Duodenal mucosa (tissue), 2 donors: ENCODE measurements around the gene PDZD2.

ENCODE experiments used
- H3K27ac ChIP-seq: one replicate; pipeline ENCODE4 v1.7.0; 2013; ENCODE audit warnings: low read depth, low read length
- H3K27me3 ChIP-seq, 2 donors: one replicate each; pipeline ENCODE4 v1.7.0; 2013; ENCODE audit warnings: low read length in 2 of 2, control low read depth in 1 of 2; ENCODE audit not compliant: insufficient read depth in 2 of 2, control insufficient read depth in 1 of 2
- H3K36me3 ChIP-seq, 2 donors: one replicate each; pipeline ENCODE4 v1.7.0; 2013; ENCODE audit warnings: low read length in 2 of 2, control low read depth in 1 of 2; ENCODE audit not compliant: insufficient read depth in 2 of 2, control insufficient read depth in 1 of 2
- H3K4me1 ChIP-seq, 2 donors: one replicate each; pipeline ENCODE4 v1.7.0; 2013; ENCODE audit warnings: low read length in 2 of 2, control low read depth in 1 of 2; ENCODE audit not compliant: insufficient read depth in 2 of 2, control insufficient read depth in 1 of 2
- H3K4me3 ChIP-seq, 2 donors: one replicate each; pipeline ENCODE4 v1.7.0; 2013; ENCODE audit warnings: low read length in 2 of 2, low read depth in 1 of 2
- H3K9ac ChIP-seq, 2 donors: one replicate each; pipeline ENCODE4 v1.7.0; 2013; ENCODE audit warnings: low read length in 2 of 2, low read depth in 1 of 2
- H3K9me3 ChIP-seq, 2 donors: one replicate each; pipeline ENCODE4 v1.7.0; 2013; ENCODE audit warnings: low read length in 2 of 2, control low read depth in 1 of 2; ENCODE audit not compliant: control insufficient read depth in 1 of 2

The PDZD2 gene

GRCh38 chr5:32018476-32019436 lies 379.8 kb downstream of the PDZD2 start:
- H3K9me3 ChIP-seq: no peaks in the 10 kb centered on the region
- H3K27me3 ChIP-seq: no peaks in the 10 kb centered on the region
- no peak overlapping the region for H3K9ac ChIP-seq
- no peak overlapping the region for H3K4me3 ChIP-seq
- no peaks in the 10 kb centered on the region for H3K4me1 ChIP-seq
- H3K27ac ChIP-seq: no peak overlapping the region
- H3K36me3 ChIP-seq: no peaks in the 10 kb centered on the region

GRCh38 chr5:32020271-32020670 lies 381.3 kb downstream of the PDZD2 start:
- no peak overlapping the region for H3K4me3 ChIP-seq
- H3K36me3 ChIP-seq: no peaks in the 10 kb centered on the region
- H3K4me1 ChIP-seq: no peaks in the 10 kb centered on the region
- H3K27ac ChIP-seq: no peak overlapping the region
- no peaks in the 10 kb centered on the region for H3K9me3 ChIP-seq
- no peak overlapping the region for H3K9ac ChIP-seq
- H3K27me3 ChIP-seq: no peaks in the 10 kb centered on the region

- Histone ChIP-seq H3K9me3 (no peaks in the 10 kb centered on the region), H3K4me1 (no peaks in the 10 kb centered on the region), H3K9ac (no peak overlapping the region), H3K27me3 (no peaks in the 10 kb centered on the region), H3K4me3 (no peak overlapping the region), H3K36me3 (no peaks in the 10 kb centered on the region), H3K27ac (no peak overlapping the region)
These were observed 382.0 kb downstream of the PDZD2 start for GRCh38 chr5:32020946-32021345.

- H3K4me3 ChIP-seq: no peak overlapping the region
- no peaks in the 10 kb centered on the region for H3K4me1 ChIP-seq
These were observed 382.8 kb downstream of the PDZD2 start for GRCh38 chr5:32021771-32022170.

GRCh38 chr5:32022638-32023037 lies 383.7 kb downstream of the PDZD2 start:
- no peak overlapping the region for H3K27ac ChIP-seq
- no peak overlapping the region for H3K4me3 ChIP-seq
- H3K36me3 ChIP-seq: no peaks in the 10 kb centered on the region
- H3K9ac ChIP-seq: no peak overlapping the region
- no peaks in the 10 kb centered on the region for H3K4me1 ChIP-seq
- no peaks in the 10 kb centered on the region for H3K9me3 ChIP-seq
- H3K27me3 ChIP-seq: no peaks in the 10 kb centered on the region

More at GRCh38 chr5:32021771-32022170, 382.8 kb downstream of the PDZD2 start:
- Histone ChIP-seq H3K36me3 (no peaks in the 10 kb centered on the region), H3K27ac (no peak overlapping the region), H3K9ac (no peak overlapping the region), H3K9me3 (no peaks in the 10 kb centered on the region), H3K27me3 (no peaks in the 10 kb centered on the region)

- H3K4me3 ChIP-seq: no peak overlapping the region
- H3K27ac ChIP-seq: no peak overlapping the region
- no peaks in the 10 kb centered on the region for H3K27me3 ChIP-seq
- H3K4me1 ChIP-seq: no peaks in the 10 kb centered on the region
- H3K9ac ChIP-seq: no peak overlapping the region
- H3K36me3 ChIP-seq: no peaks in the 10 kb centered on the region
- H3K9me3 ChIP-seq: no peaks in the 10 kb centered on the region
These were observed 384.9 kb downstream of the PDZD2 start for GRCh38 chr5:32023816-32024215.

GRCh38 chr5:32024751-32025150 lies 385.8 kb downstream of the PDZD2 start:
- no peaks in the 10 kb centered on the region for H3K9me3 ChIP-seq
- no peak overlapping the region for H3K4me3 ChIP-seq
- no peak overlapping the region for H3K9ac ChIP-seq
- H3K36me3 ChIP-seq: no peaks in the 10 kb centered on the region
- no peaks in the 10 kb centered on the region for H3K27me3 ChIP-seq
- H3K4me1 ChIP-seq: no peaks in the 10 kb centered on the region
- no peak overlapping the region for H3K27ac ChIP-seq

- no peak overlapping the region for H3K4me3 ChIP-seq
These were observed 388.3 kb downstream of the PDZD2 start for GRCh38 chr5:32027093-32027716.

GRCh38 chr5:32027717-32028458 lies 389.0 kb downstream of the PDZD2 start:
- Histone ChIP-seq H3K4me1 (no peaks in the 10 kb centered on the region), H3K27ac (no peak overlapping the region), H3K27me3 (no peaks in the 10 kb centered on the region), H3K9ac (no peak overlapping the region), H3K36me3 (no peaks in the 10 kb centered on the region), H3K9me3 (no peaks in the 10 kb centered on the region), H3K4me3 (no peak overlapping the region)

More at GRCh38 chr5:32027093-32027716, 388.3 kb downstream of the PDZD2 start:
- Histone ChIP-seq H3K9me3 (no peaks in the 10 kb centered on the region), H3K9ac (no peak overlapping the region), H3K27me3 (no peaks in the 10 kb centered on the region), H3K36me3 (no peaks in the 10 kb centered on the region), H3K27ac (no peak overlapping the region), H3K4me1 (no peaks in the 10 kb centered on the region)

GRCh38 chr5:32029261-32029660 lies 390.3 kb downstream of the PDZD2 start:
- H3K27me3 ChIP-seq: no peaks in the 10 kb centered on the region
- H3K9ac ChIP-seq: no peak overlapping the region
- no peak overlapping the region for H3K27ac ChIP-seq
- no peaks in the 10 kb centered on the region for H3K36me3 ChIP-seq
- no peaks in the 10 kb centered on the region for H3K9me3 ChIP-seq
- no peak overlapping the region for H3K4me3 ChIP-seq
- H3K4me1 ChIP-seq: no peaks in the 10 kb centered on the region
